Measurements from ENCODE around the gene NSUN7.

NSUN7 gene

DNA sequence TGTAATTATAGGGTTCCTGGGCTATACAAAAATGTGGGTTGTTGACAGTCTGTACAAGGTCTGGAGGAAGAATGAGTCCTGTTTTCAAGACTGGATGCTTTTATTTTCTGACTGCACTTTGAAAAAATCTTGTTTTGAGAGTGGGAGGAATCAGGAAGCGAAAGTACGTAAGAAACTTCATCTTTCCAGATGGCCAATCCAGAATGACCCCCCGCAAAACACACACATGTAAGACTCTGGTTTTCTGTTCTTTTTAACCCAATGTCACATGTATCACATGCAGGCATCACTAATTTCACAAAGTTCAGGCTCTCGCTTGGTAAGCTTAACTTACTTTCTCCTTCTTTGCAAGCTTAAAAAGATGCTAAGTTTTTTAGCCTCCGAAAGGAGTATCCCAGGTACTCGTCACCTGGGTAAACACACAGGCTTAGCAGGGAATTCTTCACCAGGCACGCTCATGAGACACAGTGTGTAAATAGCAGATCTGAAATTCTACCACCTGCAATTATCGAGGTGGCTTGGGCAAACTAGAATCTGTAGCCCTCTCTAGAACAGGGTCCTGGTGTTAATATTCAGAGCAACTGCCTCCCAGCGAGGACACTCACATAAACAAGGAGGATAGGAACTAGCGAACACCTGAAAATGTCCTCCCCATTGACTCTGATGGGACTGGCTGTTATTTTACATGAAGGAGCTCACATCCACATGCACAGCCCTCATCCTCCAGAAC is 90.7 kb downstream of the NSUN7 start:
- Histone ChIP-seq H4K20me1 (ENCODE audit: insufficient read depth, low read length) (no peaks in the 10 kb centered on the region), H3K27ac (ENCODE audit: low read depth, low read length, poor library complexity, severe bottlenecking) (no peak overlapping the region), H3K36me3 (ENCODE audit: insufficient read depth, low read length) (no peaks in the 10 kb centered on the region), H3K79me2 (ENCODE audit: insufficient read depth, low read length) (no peaks in the 10 kb centered on the region), H3K4me3 (ENCODE audit: low read depth, low read length, poor library complexity, severe bottlenecking) (no peak overlapping the region), H3K9me2 (ENCODE audit: low read depth, low read length) (no peaks in the 10 kb centered on the region), H2AFZ (ENCODE audit: low read length) (no peak overlapping the region), H3K4me1 (ENCODE audit: insufficient read depth, low read length, severe bottlenecking) (no peaks in the 10 kb centered on the region), H3K9ac (ENCODE audit: low read length) (no peak overlapping the region), H3K27me3 (ENCODE audit: insufficient read depth, low read length) (no peaks in the 10 kb centered on the region), H3K4me2 (ENCODE audit: low read length) (no peak overlapping the region), H3F3A (ENCODE audit: insufficient read depth, low read length) (no peaks in the 10 kb centered on the region), H3K9me3 (ENCODE audit: low read length) (no peaks in the 10 kb centered on the region)
- TF ChIP-seq EZH2 (IDR thresholded peaks at IDR 0.05; ENCODE audit: borderline replicate concordance, low read length): no peak
- TF ChIP-seq, protein P1, sequence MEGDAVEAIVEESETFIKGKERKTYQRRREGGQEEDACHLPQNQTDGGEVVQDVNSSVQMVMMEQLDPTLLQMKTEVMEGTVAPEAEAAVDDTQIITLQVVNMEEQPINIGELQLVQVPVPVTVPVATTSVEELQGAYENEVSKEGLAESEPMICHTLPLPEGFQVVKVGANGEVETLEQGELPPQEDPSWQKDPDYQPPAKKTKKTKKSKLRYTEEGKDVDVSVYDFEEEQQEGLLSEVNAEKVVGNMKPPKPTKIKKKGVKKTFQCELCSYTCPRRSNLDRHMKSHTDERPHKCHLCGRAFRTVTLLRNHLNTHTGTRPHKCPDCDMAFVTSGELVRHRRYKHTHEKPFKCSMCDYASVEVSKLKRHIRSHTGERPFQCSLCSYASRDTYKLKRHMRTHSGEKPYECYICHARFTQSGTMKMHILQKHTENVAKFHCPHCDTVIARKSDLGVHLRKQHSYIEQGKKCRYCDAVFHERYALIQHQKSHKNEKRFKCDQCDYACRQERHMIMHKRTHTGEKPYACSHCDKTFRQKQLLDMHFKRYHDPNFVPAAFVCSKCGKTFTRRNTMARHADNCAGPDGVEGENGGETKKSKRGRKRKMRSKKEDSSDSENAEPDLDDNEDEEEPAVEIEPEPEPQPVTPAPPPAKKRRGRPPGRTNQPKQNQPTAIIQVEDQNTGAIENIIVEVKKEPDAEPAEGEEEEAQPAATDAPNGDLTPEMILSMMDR (IDR thresholded peaks at IDR 0.05; ENCODE audit: low read length): no peak

DNA sequence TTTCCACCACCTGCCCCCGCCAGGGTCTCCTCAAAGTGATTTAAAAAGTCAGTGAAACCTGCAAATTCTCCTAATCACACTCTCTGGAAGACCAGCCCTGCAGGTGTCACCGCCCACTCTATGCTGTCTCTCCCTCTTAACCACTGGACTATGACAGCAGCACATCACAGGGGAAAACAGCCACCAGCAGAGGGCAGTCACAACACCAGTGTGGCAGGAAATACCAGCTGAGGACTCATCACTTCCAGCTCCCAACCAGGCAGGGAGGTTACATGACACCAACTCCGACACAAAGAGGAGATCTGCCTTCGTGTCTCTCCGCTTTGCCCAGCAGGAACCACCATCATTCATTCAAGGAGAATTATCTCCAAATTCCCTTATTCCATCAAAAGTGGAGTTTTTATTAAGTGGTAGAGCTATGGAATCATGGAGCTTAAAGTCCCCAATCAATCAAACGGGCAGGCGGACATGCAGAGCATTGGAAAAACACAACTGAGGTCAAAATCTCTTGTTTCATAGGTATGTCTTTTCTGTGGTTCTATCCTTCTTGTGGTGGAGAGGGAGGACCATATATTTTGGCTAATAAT is 91.3 kb downstream of the NSUN7 start:
- Histone ChIP-seq H3K4me1 (ENCODE audit: insufficient read depth, low read length, severe bottlenecking) (no peaks in the 10 kb centered on the region), H2AFZ (ENCODE audit: low read length) (no peak overlapping the region), H3K27ac (ENCODE audit: low read depth, low read length, poor library complexity, severe bottlenecking) (no peak overlapping the region), H3K4me3 (ENCODE audit: low read depth, low read length, poor library complexity, severe bottlenecking) (no peak overlapping the region), H3F3A (ENCODE audit: insufficient read depth, low read length) (no peaks in the 10 kb centered on the region), H3K4me2 (ENCODE audit: low read length) (no peak overlapping the region), H3K36me3 (ENCODE audit: insufficient read depth, low read length) (no peaks in the 10 kb centered on the region), H3K9me2 (ENCODE audit: low read depth, low read length) (no peaks in the 10 kb centered on the region), H4K20me1 (ENCODE audit: insufficient read depth, low read length) (no peaks in the 10 kb centered on the region), H3K79me2 (ENCODE audit: insufficient read depth, low read length) (no peaks in the 10 kb centered on the region), H3K9me3 (ENCODE audit: low read length) (no peaks in the 10 kb centered on the region), H3K27me3 (ENCODE audit: insufficient read depth, low read length) (no peaks in the 10 kb centered on the region), H3K9ac (ENCODE audit: low read length) (no peak overlapping the region)
- TF ChIP-seq EZH2 (IDR thresholded peaks at IDR 0.05; ENCODE audit: borderline replicate concordance, low read length): no peak
- TF ChIP-seq, protein P1 (IDR thresholded peaks at IDR 0.05; ENCODE audit: low read length): peak; percentile 89

DNA sequence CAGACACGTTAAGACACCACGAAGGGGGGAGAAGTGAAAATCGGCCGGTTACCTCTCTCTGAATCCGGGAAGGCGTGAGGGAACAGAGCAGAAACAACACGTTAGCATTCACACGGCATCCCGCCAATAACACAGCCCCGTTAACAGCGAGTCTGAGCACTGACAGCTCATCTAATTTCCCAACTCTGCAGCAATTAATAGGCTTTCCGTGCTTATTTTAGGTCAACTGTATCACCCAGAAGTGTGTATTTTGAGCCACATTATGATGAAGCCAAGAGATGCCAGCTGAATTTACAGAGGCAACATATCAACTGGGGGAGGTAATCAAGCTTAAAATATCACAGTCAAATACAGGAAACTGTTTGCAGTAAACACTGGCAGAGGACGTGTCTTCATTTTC is 92.6 kb downstream of the NSUN7 start:
- H3K27me3 ChIP-seq (ENCODE audit: insufficient read depth, low read length): no peaks in the 10 kb centered on the region
- H3K79me2 ChIP-seq (ENCODE audit: insufficient read depth, low read length): no peaks in the 10 kb centered on the region
- H3K4me2 ChIP-seq (ENCODE audit: low read length): no peak overlapping the region
- H3K4me1 ChIP-seq (ENCODE audit: insufficient read depth, low read length, severe bottlenecking): no peaks in the 10 kb centered on the region
- H3K9me2 ChIP-seq (ENCODE audit: low read depth, low read length): no peaks in the 10 kb centered on the region
- no peak for TF ChIP-seq EZH2 (IDR thresholded peaks at IDR 0.05; ENCODE audit: borderline replicate concordance, low read length)
- TF ChIP-seq, protein P1 (IDR thresholded peaks at IDR 0.05; ENCODE audit: low read length): no peak
- no peak overlapping the region for H3K27ac ChIP-seq (ENCODE audit: low read depth, low read length, poor library complexity, severe bottlenecking)
- H2AFZ ChIP-seq (ENCODE audit: low read length): no peak overlapping the region
- no peaks in the 10 kb centered on the region for H3K36me3 ChIP-seq (ENCODE audit: insufficient read depth, low read length)
- H3K9me3 ChIP-seq (ENCODE audit: low read length): no peaks in the 10 kb centered on the region
- H3K9ac ChIP-seq (ENCODE audit: low read length): no peak overlapping the region
- no peaks in the 10 kb centered on the region for H4K20me1 ChIP-seq (ENCODE audit: insufficient read depth, low read length)
- no peaks in the 10 kb centered on the region for H3F3A ChIP-seq (ENCODE audit: insufficient read depth, low read length)
- no peak overlapping the region for H3K4me3 ChIP-seq (ENCODE audit: low read depth, low read length, poor library complexity, severe bottlenecking)
